Naive thymus-derived CD8-positive, alpha-beta T cell (primary cell): ENCODE measurements around the gene FBXO41. TPM values are rescaled to one million over a fixed set of nuclear protein-coding genes. Genes with fewer than 3 reads are reported as not detected.

Experiments used
- ATAC-seq, 2 donors: fragments of 150-1000 bp; cut with Tn5 transposase in 1 of 2; sonication (Bioruptor Pico), chemical (Tn5 transposase) in 1 of 2; 1 replicate in 1 of 2; 2 replicates in 1 of 2; pipeline ENCODE4 v1.10.0; 2021; ENCODE audit warnings: mild to moderate bottlenecking in 2 of 2, moderate library complexity in 2 of 2
- POLR2A ChIA-PET: fragments of 350-600 bp; sonication (Branson Sonifier 250); formaldehyde crosslinking; loops from one replicate; lab custom pipeline; 2021; ENCODE audit warnings: antibody characterized with exemption; lab: Charles Lee
- DNase-seq, 10 donors: peaks; one replicate each; pipeline versions ENCODE4 v3.0.0 to v3.0.0-alpha.2; 2020 to 2022
- H3K27ac Mint-ChIP-seq, 10 donors: one replicate each; pipeline ENCODE4 v1.8.0; 2020 to 2022; ENCODE audit warnings: mild to moderate bottlenecking in 10 of 10, mixed read lengths in 10 of 10, moderate library complexity in 4 of 10, inconsistent platforms in 1 of 10
- H3K27me3 Mint-ChIP-seq, 5 donors: one replicate each; pipeline ENCODE4 v1.8.0; 2021 to 2022; ENCODE audit warnings: mixed read lengths in 5 of 5
- H3K36me3 Mint-ChIP-seq, 3 donors: one replicate each; pipeline ENCODE4 v1.8.0; 2020 to 2022; ENCODE audit warnings: mixed read lengths in 3 of 3, mild to moderate bottlenecking in 2 of 3, inconsistent platforms in 1 of 3
- H3K4me1 Mint-ChIP-seq, 4 donors: one replicate each; pipeline ENCODE4 v1.8.0; 2021 to 2022; ENCODE audit warnings: mixed read lengths in 4 of 4
- H3K4me3 Mint-ChIP-seq, 10 donors: one replicate each; pipeline ENCODE4 v1.8.0; 2020 to 2022; ENCODE audit warnings: mild to moderate bottlenecking in 10 of 10, mixed read lengths in 10 of 10, moderate library complexity in 6 of 10, inconsistent platforms in 1 of 10
- H3K9me3 Mint-ChIP-seq, 9 donors: one replicate each; pipeline ENCODE4 v1.8.0; 2020 to 2022; ENCODE audit warnings: mixed read lengths in 9 of 9, mild to moderate bottlenecking in 3 of 9, inconsistent platforms in 1 of 9, moderate library complexity in 1 of 9
- polyA plus RNA-seq, 3 donors: library from polyadenylated mRNA; unstranded; fragments of 300-500 nt; fragmentation: Illumina TruSeq; gene quantifications; one replicate each; pipeline ENCODE4 v1.2.3, GENCODE V29; 2021
- total RNA-seq, 8 experiments: library from RNA in 2 of 8; stranded (reverse) in 2 of 8; gene quantifications; one replicate each; pipeline ENCODE4 v1.2.3 and lab custom pipeline; 2021 to 2026

Gene FBXO41
- total and polyA plus RNA-seq, 5 experiments from 2014 or later = 1.0 to 28.0 (median 2.7) TPM

DNA sequence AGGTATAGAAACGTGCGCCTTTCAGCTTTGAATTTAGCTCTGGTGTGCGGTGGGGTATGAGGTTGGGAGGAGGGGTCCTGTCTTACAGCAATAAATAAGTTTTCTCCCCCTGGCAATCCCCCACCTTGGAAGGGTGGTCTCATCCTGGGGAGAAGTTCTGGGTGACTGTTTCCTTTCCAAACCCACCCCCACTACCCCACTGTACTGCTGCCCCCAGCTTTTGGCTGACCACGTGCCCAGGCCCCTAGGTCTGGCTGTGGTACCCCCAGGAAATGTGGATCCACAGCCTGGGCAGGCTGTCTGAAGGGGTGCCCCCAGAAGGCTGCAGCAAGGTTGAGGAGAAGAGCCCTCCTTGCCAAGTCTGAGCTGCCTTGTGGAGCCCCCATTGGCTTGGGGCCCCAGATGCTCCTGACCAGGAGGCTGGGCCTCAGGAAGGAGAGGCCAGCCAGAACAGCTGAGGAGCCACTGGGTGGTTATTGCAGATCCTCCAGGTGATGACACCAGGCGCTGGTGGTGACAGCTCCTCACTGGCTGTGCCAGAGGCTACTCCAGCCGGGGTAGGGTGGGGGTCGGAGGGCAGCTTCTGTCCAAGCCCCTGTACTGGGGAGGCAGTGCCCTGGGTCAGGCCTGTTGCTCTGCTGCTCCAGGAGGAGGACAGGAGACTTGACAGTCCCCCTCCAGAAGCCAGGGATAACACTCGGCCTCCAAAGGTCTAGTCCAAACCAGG lies 25.9 kb downstream of the FBXO41 start:
- Mint-ChIP-seq H3K27me3 (no peaks in the 10 kb centered on the region), H3K36me3 (peaks cover 0 to 36% (median 0%) of the 10 kb centered on the region in 3 donors), H3K9me3 (no peaks in the 10 kb centered on the region), H3K27ac (peak overlapping the region in 2 of 10 donors; percentile 32 to 87), H3K4me3 (no peak overlapping the region), H3K4me1 (peaks cover 7 to 13% (median 8%) of the 10 kb centered on the region in 4 donors)
- no peak for ATAC-seq
- POLR2A ChIA-PET = interaction anchor here (1.5 kb wide), 1 partner anchor 25 kb away, joined by 3 read pairs; the partner anchor contains the start of gene PRADC1
- no peak for DNase-seq

DNA sequence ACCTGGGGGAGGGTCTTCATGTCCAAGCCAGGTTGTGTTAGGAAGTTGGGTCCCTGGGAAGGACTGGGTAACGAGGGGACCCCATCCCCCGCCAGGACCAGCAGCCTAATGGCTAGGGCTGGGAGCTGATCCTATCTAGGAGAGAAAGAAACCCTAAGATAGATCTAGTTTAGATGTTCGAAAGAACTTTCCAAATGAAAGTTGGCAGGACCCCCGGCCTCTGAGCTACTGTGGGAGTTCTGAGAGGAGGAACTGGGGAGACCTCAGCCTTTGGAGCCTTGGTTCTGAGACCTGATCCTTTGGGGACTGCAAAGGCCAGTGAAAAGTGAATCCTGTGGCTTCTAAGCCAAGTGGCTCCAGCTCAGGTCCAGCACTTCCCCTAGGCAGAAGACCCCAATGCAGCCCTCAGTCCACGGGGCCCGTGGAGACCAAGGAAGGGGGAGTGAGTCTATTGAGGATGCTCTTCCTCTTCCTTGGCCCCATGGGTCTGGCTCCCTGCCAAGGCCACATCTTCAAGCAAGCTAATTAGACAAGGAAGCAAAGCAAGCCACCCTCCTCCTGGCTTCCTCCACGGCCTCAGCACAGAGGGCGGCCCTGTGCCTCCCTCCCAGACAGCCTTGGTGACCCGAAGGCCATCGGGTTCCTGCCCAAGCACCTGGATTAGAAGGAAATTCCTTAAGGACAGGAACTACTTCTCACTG lies 26.7 kb downstream of the FBXO41 start:
- POLR2A ChIA-PET = interaction anchor here (1.4 to 1.5 kb wide), 2 partner anchors 24 to 33 kb away, joined by 3 to 4 read pairs; partner anchors contain the start of gene PRADC1

DNA sequence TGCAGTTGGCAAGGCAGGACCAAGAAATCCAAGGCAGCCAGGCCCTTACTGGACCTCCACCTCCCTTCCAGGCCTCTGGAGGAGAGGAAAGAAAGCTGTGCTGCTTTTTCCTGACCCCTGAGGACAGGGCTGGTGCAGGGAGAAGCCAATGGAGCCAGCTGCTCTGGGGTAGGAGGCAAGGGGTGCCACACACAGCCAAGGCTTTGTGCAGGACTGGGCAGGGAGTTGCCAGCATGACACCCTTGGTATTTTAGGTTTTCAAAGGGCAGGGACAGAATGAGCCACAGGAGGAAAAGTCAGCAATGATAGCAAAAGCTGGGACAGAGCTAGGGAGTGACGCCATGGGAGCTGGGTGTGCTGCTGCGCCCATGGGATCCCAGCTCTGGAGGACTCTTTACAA lies 27.3 kb downstream of the FBXO41 start:
- peaks cover 0 to 45% (median 0%) of the 10 kb centered on the region in 3 donors for H3K36me3 Mint-ChIP-seq
- peak overlapping the region in 8 of 10 donors; percentile 6 to 87 (median 42) for H3K27ac Mint-ChIP-seq
- no peak overlapping the region for H3K4me3 Mint-ChIP-seq

More for the DNA sequence above, 26.7 kb downstream of the FBXO41 start:
- H3K36me3 Mint-ChIP-seq = peaks cover 0 to 39% (median 0%) of the 10 kb centered on the region in 3 donors
- H3K4me3 Mint-ChIP-seq = no peak overlapping the region
- H3K9me3 Mint-ChIP-seq = no peaks in the 10 kb centered on the region
- peak in 3 of 10 donors; percentile 17 to 72 (median 18) for DNase-seq
- no peaks in the 10 kb centered on the region for H3K27me3 Mint-ChIP-seq
- H3K4me1 Mint-ChIP-seq = peaks cover 7 to 13% (median 9%) of the 10 kb centered on the region in 4 donors
- ATAC-seq = no peak
- peak overlapping the region in 5 of 10 donors; percentile 32 to 87 (median 43) for H3K27ac Mint-ChIP-seq

DNA sequence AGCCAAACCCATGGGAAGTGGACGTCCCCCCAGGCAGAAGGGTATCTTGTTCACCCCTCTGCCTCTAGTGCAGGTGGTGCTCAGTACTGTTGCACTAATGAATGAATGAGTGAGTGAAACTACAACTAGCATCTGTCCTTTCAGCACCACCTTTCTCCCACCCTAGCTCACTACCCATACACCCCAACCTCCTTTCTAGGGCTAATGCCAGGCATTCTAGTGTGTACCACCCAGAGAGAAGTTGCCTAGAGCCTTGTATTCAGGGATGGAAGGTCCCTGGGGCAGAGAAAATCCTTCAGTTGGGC lies 27.7 kb downstream of the FBXO41 start:
- ATAC-seq = peak in 1 of 2 donors; percentile 20
- H3K27ac Mint-ChIP-seq = peak overlapping the region in 9 of 10 donors; percentile 7 to 87 (median 47)
- no peaks in the 10 kb centered on the region for H3K27me3 Mint-ChIP-seq

More for the DNA sequence above, 27.3 kb downstream of the FBXO41 start:
- peaks cover 7 to 13% (median 9%) of the 10 kb centered on the region in 4 donors for H3K4me1 Mint-ChIP-seq
- ATAC-seq (no peak), DNase-seq (no peak)
- H3K9me3 Mint-ChIP-seq = no peaks in the 10 kb centered on the region
- no peaks in the 10 kb centered on the region for H3K27me3 Mint-ChIP-seq
- POLR2A ChIA-PET = interaction anchor here (1.4 to 1.5 kb wide), 2 partner anchors 24 to 34 kb away, joined by 3 to 4 read pairs; partner anchors contain the start of gene PRADC1

DNA sequence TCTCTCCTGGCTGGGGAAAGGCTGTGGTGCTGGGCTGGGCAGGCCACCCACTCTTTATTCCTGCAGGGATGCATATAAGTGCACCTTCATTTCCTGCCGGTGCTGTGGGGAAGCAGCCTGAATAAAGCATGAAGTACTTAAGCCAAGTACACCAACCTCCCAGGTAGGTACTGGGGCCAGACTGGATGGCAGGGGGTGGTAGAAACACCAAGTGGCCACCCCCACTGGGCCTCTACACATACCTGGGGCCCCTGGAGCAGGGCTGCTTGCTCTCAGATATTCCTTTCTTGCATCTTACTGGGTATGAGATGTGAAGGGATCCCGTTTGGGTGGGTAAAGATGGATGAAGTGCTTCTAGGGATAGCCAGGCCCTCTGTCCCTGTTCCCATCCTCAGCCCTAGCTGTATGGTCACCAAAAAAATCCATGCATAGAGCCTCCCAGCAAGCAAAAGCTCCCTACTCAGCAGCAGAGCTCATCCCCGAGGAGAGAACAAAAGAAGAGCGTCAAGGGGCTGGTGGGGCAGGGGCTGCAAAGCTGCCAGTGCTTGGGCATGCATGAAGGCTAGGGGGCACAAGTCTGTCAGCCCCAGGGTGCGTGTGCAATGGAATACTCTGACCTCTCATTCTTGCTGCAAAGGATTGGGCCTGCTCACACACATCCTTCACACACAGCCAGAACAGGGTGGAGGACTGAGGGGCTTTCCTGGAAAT lies 28.2 kb downstream of the FBXO41 start:
- POLR2A ChIA-PET = interaction anchor here (1.4 kb wide), 1 partner anchor 34 kb away, joined by 4 read pairs; no protein-coding TSS in a partner anchor
- peaks cover 0 to 47% (median under 1%) of the 10 kb centered on the region in 3 donors for H3K36me3 Mint-ChIP-seq
- H3K4me1 Mint-ChIP-seq = peaks cover 7 to 13% (median 9%) of the 10 kb centered on the region in 4 donors
- H3K9me3 Mint-ChIP-seq = no peaks in the 10 kb centered on the region
- DNase-seq = no peak
- ATAC-seq = peak in 1 of 2 donors; percentile 10
- H3K4me3 Mint-ChIP-seq = no peak overlapping the region
- H3K27me3 Mint-ChIP-seq = no peaks in the 10 kb centered on the region
- peak overlapping the region in 9 of 10 donors; percentile 27 to 90 (median 47) for H3K27ac Mint-ChIP-seq

More for the DNA sequence above, 27.7 kb downstream of the FBXO41 start:
- DNase-seq = no peak
- H3K9me3 Mint-ChIP-seq = no peaks in the 10 kb centered on the region
- H3K4me1 Mint-ChIP-seq = peaks cover 7 to 13% (median 9%) of the 10 kb centered on the region in 4 donors
- POLR2A ChIA-PET = interaction anchor here (1.4 kb wide), 1 partner anchor 34 kb away, joined by 4 read pairs; no protein-coding TSS in a partner anchor
- H3K4me3 Mint-ChIP-seq = no peak overlapping the region
- peaks cover 0 to 47% (median 0%) of the 10 kb centered on the region in 3 donors for H3K36me3 Mint-ChIP-seq

DNA sequence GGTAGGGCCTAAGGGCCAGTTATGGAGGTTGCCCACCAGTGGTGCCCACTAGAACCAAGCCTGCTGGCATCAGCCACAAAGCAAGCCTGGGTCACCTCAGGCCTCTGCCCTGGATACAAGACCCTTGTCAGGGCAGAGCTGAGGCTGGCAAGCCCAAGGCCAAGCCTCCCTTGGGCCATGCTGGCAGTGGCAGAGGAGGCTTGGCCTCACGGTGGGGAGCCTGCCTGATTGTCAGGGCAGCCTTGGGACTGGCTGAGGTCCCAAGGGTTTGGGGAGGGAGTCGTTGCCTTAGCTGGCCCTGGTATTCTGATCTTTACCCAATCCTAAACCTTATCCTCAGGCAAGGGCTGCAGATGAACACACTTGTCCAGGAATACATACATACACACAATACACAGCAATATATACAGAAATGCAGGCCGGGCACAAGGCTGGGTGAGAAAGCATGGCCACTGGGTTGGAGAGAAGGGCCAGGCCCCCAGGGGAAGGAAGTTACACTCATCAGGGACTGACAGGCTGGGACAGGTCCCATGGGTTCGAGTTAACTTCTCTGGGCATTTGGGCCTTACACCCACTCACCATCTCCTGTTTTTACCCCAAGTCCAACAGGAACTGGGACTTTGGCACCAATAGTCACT lies 29.2 kb downstream of the FBXO41 start:
- H3K27ac Mint-ChIP-seq = peak overlapping the region in 5 of 10 donors; percentile 1 to 57 (median 29)
- H3K4me1 Mint-ChIP-seq = peaks cover 7 to 13% (median 9%) of the 10 kb centered on the region in 4 donors
- no peak for ATAC-seq
- POLR2A ChIA-PET = no interaction called here
- DNase-seq = no peak
- no peaks in the 10 kb centered on the region for H3K27me3 Mint-ChIP-seq
- no peaks in the 10 kb centered on the region for H3K9me3 Mint-ChIP-seq
- H3K36me3 Mint-ChIP-seq = peaks cover 0 to 52% (median 7%) of the 10 kb centered on the region in 3 donors
- H3K4me3 Mint-ChIP-seq = no peak overlapping the region

DNA sequence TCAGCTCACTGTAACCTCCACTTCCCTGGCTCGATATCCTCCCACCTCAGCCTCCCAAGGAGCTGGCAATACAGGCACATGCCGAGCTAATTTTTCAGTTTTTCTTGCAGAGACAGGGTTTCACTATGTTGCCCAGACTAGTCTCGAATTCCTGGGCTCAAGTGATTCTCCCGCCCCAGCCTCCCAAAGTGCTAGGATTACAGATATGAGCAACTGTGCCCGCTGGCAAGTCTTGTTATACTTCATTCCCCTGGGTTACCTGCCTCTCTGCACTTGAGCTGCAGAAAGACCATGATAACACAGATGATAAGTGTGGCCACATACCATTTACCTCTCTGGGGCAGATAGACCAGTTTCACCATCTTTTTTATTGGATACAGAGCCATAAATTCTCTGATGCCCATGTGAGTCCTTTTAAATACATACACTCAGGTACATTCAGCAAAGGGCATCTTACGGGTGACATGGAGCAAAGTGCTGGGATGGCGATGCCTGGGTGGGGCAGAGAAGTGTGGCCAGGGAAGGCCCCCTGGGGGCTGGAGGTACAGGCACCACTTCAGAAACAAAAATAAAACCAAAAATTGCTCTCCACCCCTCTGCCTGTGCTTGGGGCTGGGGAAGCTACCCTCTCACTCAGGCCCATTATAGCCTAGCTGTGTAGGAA lies 29.8 kb downstream of the FBXO41 start:
- H3K9me3 Mint-ChIP-seq = no peaks in the 10 kb centered on the region
- no peaks in the 10 kb centered on the region for H3K27me3 Mint-ChIP-seq

DNA sequence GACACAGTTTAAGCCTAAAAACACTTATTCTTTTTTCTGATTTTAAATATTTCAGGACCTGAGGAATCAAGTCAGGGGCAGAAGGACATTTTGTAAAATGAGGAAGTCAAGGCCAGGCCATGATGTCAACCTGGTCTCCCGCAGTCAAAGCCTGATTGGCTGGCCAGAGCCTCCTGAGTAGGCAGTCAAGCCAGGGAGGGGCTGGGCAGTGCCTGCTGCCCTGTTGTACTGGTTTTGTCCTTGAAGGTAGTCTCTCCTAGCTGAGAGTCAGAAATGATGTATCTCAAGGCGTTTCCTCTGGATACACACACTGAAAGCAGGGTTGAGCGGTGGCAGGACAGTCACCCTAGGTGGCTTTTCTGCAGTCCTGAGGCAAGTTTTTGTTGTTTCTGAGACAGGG lies 30.4 kb downstream of the FBXO41 start:
- Mint-ChIP-seq H3K27ac (peak overlapping the region in 3 of 10 donors; percentile 29 to 48 (median 29)), H3K4me3 (no peak overlapping the region), H3K9me3 (no peaks in the 10 kb centered on the region), H3K27me3 (no peaks in the 10 kb centered on the region), H3K36me3 (peaks cover 0 to 58% (median 9%) of the 10 kb centered on the region in 3 donors), H3K4me1 (peaks cover 6 to 13% (median 9%) of the 10 kb centered on the region in 4 donors)
- POLR2A ChIA-PET = interaction anchor here (0.6 kb wide), 1 partner anchor 925 kb away, joined by 3 read pairs; no protein-coding TSS in a partner anchor
- DNase-seq = no peak
- ATAC-seq = no peak

More for the DNA sequence above, 29.8 kb downstream of the FBXO41 start:
- Mint-ChIP-seq H3K4me1 (peaks cover 7 to 13% (median 9%) of the 10 kb centered on the region in 4 donors), H3K36me3 (peaks cover 0 to 56% (median 8%) of the 10 kb centered on the region in 3 donors), H3K27ac (peak overlapping the region in 4 of 10 donors; percentile 18 to 29 (median 22)), H3K4me3 (no peak overlapping the region)
- no peak for ATAC-seq
- POLR2A ChIA-PET = no interaction called here
- no peak for DNase-seq

DNA sequence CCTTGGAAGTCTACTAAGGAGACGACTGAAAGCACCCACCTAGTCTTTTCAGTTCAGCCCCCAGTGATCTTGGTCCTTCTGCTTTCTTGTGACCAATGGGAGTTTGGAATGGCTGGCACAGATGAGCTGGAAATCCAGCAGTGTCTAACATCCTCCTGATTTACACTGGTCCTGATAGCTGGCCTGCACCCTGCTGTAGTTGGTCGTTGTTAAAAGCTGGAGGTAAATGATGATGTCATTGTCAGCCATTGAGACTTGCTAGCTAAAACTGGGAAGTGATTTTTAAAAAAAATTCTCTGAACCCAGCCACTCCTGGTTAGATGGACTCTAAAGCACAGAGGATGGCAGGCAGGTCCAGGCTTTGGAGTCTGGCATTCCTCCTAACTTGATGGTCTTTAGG lies 30.9 kb downstream of the FBXO41 start:
- Mint-ChIP-seq H3K36me3 (peaks cover 0 to 61% (median 9%) of the 10 kb centered on the region in 3 donors), H3K27me3 (no peaks in the 10 kb centered on the region), H3K4me1 (peaks cover 5 to 13% (median 9%) of the 10 kb centered on the region in 4 donors), H3K9me3 (no peaks in the 10 kb centered on the region), H3K27ac (peak overlapping the region in 2 of 10 donors; percentile 37 to 47), H3K4me3 (no peak overlapping the region)
- DNase-seq (no peak), ATAC-seq (no peak)
- POLR2A ChIA-PET = interaction anchor here (0.6 kb wide), 1 partner anchor 926 kb away, joined by 3 read pairs; no protein-coding TSS in a partner anchor

DNA sequence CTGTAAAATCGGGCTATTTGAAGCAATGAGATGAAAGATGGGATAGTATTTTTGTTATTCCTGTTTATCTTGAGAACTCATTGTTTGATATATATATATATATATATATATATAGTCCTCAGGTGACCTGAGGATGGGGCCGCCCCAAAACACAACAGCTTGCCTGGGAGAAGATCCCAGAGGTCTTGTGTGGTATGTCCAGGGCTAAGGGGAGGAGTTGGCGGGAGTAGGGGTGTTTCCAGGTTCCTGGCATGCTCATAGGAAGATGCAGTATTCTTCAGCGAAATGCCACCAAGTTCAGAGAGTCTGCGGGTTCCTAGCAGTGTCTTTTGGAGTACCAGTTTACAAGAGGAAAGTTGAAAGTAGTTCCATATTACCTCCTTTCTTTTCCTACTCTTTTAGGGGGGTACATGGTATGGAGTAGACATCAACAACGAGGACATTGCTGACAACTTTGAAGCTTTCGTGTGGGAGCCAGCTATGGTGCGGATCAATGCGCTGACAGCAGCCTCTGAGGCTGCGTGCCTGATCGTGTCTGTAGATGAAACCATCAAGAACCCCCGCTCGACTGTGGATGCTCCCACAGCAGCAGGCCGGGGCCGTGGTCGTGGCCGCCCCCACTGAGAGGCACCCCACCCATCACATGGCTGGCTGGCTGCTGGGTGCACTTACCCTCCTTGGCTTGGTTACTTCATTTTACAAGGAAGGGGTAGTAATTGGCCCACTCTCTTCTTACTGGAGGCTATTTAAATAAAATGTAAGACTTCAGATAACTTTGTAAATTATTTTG lies 31.8 kb downstream of the FBXO41 start:
- POLR2A ChIA-PET = no interaction called here

More for the DNA sequence above, 31.8 kb downstream of the FBXO41 start:
- peak overlapping the region in 1 of 10 donors; percentile 53 for H3K27ac Mint-ChIP-seq
- H3K9me3 Mint-ChIP-seq = no peaks in the 10 kb centered on the region
- DNase-seq (no peak), ATAC-seq (no peak)
- no peak overlapping the region for H3K4me3 Mint-ChIP-seq
- H3K4me1 Mint-ChIP-seq = peaks cover under 1 to 11% (median 4%) of the 10 kb centered on the region in 4 donors
- peaks cover 0 to 70% (median 12%) of the 10 kb centered on the region in 3 donors for H3K36me3 Mint-ChIP-seq
- H3K27me3 Mint-ChIP-seq = no peaks in the 10 kb centered on the region
